Retinal pigment epithelial cell (primary cell): ENCODE measurements around the gene DDX27.
"Not testable (repeated sequence)": the region's sequence is repeated elsewhere in the genome, so short reads cannot be mapped to it uniquely, and the experiment has no call there.

Experiments
- DNase-seq: peaks from one replicate; pipeline ENCODE4 v3.0.0-alpha.2; 2010; ENCODE audit warnings: low read depth
- H3K4me3 ChIP-seq: 2 replicates; pipeline ENCODE4 v1.5.1; 2011; ENCODE audit warnings: mild to moderate bottlenecking, low read length, control low read depth, moderate library complexity
- CTCF ChIP-seq: conservative IDR thresholded peaks from 2 replicates; pipeline ENCODE4 v1.5.1; 2011; ENCODE audit warnings: low read depth, low read length, control low read depth, inconsistent platforms

The DDX27 gene

DNA sequence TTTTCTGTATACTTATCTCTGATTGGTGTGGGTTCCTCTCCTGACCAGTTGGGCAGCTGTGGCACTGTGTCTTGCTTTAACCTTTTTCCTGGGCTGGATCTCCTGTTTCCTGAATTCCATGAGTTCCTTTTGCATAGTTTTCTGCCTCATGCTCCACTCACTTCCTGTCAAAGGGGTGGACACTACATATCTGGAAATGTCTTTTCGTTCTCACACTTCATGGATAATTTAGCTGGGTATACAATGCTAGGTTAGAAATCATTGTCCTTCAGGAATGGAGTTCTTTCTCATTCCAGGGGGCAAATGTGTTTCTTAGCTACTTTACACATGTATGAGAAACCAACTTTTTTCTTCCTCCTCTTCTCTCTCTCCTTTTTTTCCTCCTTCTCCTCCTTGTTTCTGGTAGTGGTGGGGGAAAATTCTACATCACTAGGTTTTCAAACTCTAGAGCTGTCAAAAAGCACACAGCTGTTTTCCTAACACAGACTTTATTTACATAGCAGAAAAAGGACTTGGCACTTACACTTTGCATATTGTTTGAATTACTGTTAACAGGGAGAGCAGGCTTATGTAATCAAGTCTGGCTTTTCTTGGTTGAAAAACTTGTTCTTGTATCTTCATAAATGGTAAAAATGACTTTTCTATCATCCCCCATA lies 9.0 kb upstream of the DDX27 start:
- TF ChIP-seq CTCF, result no peak
- H3K4me3 ChIP-seq, result no peak overlapping the region
- DNase-seq, result no peak

GRCh38 chr20:49210757-49211110 lies 8.5 kb upstream of the DDX27 start:
- no peak overlapping the region for H3K4me3 ChIP-seq
- DNase-seq, result no peak
- no peak for TF ChIP-seq CTCF

DNA sequence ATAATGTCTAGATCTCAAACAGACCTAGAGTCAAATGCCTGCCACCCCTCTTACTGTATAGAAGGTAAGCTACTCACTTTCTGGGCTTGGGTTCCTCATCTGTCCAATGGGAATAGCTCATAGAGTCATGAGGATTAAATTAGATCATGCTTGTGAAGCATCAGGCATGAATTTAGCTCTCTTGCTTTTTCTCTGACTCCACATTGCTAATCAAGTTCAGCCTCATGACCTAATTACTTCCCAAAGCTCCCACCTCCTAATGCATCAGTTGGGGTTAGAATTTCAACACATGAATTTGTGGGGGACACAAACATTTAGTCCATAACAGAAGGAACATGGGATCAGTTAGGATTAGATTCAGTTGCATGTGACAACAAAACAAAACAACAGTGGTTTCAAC lies 4.6 kb upstream of the DDX27 start:
- DNase-seq, result no peak
- TF ChIP-seq CTCF, result no peak
- no peak overlapping the region for H3K4me3 ChIP-seq

DNA sequence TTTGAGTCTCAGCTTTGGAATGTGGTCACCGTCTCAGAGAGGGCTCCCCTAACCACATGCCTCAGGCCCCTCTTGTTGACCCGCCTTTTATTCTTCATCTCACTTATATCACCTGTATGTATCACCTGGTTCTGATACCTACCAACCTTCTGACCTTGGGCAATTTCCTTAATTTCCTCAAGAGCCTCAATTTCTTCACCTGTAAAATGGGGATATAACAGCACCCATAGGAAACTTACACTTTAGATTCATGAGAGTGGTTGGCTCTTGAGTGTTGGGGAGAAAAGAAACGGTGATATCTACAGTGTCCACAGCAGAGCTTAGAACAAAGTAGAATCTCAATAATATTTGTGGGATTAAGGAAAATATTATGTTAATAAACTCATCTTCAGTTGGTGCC lies 4.0 kb upstream of the DDX27 start:
- no peak for TF ChIP-seq CTCF
- H3K4me3 ChIP-seq, result no peak overlapping the region
- DNase-seq, result no peak

- DNase-seq, result peak; percentile 66
- no peak overlapping the region for H3K4me3 ChIP-seq
- TF ChIP-seq CTCF, result peak; percentile 90
Observed at GRCh38 chr20:49216991-49217578, 2.1 kb upstream of the DDX27 start.

DNA sequence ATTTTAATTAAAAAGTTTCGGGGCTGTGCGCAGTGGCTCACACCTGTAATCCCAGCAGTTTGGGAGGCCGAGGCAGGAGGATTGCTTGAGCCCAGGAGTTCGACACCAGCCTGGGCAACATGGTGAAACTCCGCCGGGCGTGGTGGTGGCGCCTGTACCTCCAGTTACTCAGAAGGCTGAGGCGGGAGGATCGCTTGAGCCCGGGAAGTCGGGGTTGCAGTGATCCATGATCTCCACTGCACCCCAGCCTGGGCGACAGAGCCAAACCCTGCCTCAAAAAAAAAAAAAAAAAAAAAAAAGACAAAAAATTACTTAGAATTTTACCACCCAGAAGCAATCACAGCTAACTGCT lies 501 bp upstream of the DDX27 start:
- H3K4me3 ChIP-seq, result peak overlapping the region; percentile 99

DNA sequence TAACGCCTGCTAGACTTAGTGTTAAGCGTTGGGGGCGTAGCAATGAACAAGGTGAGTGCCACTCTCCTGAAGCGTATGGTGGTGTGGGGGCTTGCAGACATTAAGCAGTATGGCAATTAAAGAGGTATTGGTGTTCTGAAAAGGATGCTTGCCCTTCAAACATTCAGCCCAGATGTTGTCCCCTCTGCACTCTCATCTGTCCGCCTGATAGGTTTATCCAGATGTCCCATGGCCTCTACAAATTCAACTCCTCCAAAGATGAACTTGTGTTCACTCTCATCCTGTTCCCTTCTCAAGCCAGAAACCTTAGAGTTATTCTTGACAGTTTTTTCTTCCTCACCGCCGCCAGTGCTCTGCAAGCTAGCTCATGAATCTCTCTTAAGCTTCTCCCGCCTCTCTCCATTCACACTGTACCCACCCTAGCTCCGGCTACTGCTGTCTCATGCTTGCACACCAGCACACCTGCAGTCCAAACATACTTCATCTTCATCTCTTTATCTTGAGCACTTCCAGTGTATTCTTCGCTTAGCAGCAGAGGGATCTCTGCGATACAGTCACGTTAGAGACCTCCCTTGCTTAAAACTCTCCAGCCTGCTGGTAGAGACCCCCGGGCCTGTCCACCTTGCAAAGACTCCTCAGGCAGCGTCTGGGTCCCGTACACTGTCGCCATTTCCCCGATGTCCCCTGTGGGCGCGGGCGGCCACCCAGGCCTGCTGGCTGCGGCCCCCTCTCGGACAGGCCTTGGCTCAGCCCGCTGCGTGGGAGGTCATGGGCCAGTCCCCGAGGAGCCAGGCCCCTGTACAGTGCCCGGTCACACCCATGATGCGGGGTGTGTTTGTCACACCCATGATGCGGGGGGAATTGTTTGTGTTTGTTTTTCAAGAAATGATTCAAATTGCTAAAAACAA lies 962 bp downstream of the DDX27 start:
- TF ChIP-seq CTCF, result no peak
- DNase-seq, result no peak
- peak overlapping the region; percentile 99 for H3K4me3 ChIP-seq

More for the DNA sequence above, 501 bp upstream of the DDX27 start:
- DNase-seq, result not testable (repeated sequence)
